ENCODE results near the gene SPDYC.

GRCh38 chr11:65131895-65132237, 38.2 kb upstream of the SPDYC start:
- TF ChIP-seq BACH2 (CRISPR knock-in tag; IDR thresholded peaks at IDR 0.05; ENCODE audit: borderline replicate concordance): no peak
- no peak for TF ChIP-seq PATZ1 (CRISPR knock-in tag; IDR thresholded peaks at IDR 0.05; ENCODE audit: borderline replicate concordance)
- TF ChIP-seq ESRRG (CRISPR knock-in tag; IDR thresholded peaks at IDR 0.05): no peak
- TF ChIP-seq ZFP3 (CRISPR knock-in tag; IDR thresholded peaks at IDR 0.05): no peak
- TF ChIP-seq TOX (CRISPR knock-in tag; IDR thresholded peaks at IDR 0.05; ENCODE audit: borderline replicate concordance): no peak
- no peak for TF ChIP-seq SNAI2 (CRISPR knock-in tag; IDR thresholded peaks at IDR 0.05)
- TF ChIP-seq PPARA (CRISPR knock-in tag; IDR thresholded peaks at IDR 0.05; ENCODE audit: borderline replicate concordance): no peak
- TF ChIP-seq GLIS3 (CRISPR knock-in tag; IDR thresholded peaks at IDR 0.05): no peak
- TF ChIP-seq ZNF565 (CRISPR knock-in tag; conservative IDR thresholded peaks at IDR 0.05; ENCODE audit: low read depth): no peak
- TF ChIP-seq ARNTL (CRISPR knock-in tag; IDR thresholded peaks at IDR 0.05; ENCODE audit: borderline replicate concordance, low read depth): no peak
- no peak for TF ChIP-seq CSRNP3 (CRISPR knock-in tag; IDR thresholded peaks at IDR 0.05)
